Measurements from ENCODE around the gene AP2B1. TPM values are rescaled to one million over a fixed set of nuclear protein-coding genes. Genes with fewer than 3 reads are reported as not detected.

AP2B1 gene
- total RNA-seq, 4 donors from 2014 or later: 62.0 to 77.2 (median 70.1) TPM

DNA sequence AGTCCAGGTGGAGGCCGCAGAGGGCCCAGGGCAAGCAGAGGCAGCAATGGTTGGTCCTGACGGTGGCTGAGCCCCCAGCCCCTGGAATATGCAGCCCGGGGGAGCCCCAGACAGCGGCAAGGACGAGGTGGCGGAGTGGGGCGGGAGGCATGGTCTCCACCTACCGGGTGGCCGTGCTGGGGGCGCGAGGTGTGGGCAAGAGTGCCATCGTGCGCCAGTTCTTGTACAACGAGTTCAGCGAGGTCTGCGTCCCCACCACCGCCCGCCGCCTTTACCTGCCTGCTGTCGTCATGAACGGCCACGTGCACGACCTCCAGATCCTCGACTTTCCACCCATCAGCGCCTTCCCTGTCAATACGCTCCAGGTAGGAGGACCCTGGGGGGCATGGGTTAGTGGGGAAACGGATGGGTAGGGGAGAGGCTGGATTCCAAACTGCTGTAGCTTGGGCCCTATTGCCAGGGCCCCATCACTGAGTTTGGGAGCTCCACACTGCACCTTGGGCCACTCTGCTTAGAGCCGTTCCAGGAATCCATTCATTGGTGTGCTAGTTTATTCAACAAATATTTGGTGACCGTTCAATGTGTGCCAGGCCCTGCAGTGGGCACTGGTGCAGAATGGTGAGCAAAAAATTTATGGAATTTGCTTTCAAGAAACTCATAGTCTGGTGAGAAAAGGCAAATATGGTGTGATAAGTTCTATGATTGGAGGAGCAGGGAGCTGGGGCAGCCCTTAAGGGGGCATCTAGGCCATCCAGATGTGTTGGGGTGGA is 148.1 kb downstream of the AP2B1 start:
- TF ChIP-seq, protein P1, sequence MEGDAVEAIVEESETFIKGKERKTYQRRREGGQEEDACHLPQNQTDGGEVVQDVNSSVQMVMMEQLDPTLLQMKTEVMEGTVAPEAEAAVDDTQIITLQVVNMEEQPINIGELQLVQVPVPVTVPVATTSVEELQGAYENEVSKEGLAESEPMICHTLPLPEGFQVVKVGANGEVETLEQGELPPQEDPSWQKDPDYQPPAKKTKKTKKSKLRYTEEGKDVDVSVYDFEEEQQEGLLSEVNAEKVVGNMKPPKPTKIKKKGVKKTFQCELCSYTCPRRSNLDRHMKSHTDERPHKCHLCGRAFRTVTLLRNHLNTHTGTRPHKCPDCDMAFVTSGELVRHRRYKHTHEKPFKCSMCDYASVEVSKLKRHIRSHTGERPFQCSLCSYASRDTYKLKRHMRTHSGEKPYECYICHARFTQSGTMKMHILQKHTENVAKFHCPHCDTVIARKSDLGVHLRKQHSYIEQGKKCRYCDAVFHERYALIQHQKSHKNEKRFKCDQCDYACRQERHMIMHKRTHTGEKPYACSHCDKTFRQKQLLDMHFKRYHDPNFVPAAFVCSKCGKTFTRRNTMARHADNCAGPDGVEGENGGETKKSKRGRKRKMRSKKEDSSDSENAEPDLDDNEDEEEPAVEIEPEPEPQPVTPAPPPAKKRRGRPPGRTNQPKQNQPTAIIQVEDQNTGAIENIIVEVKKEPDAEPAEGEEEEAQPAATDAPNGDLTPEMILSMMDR (IDR thresholded peaks at IDR 0.05; ENCODE audit: low read depth): no peak

DNA sequence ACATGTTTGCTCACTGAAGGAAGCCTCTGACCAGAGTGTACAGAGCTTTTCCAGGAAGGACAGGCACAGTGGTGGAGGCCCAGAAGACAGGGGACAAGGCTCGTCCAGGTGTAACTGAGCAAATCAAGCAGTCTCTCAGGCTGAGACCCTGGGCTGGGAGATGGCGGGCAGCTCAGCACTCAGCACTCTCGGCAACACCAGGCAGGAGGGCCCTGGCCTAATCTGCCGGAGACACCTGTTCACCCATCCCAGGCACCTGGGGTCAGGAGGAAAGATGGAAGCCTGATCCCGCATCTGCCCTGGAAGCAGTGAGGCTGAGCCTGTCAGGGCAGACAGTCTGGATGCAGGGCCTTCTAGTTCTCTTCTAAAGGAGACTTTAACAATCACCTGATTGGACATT is 149.1 kb downstream of the AP2B1 start:
- TF ChIP-seq, protein P1 (IDR thresholded peaks at IDR 0.05; ENCODE audit: low read depth): no peak

DNA sequence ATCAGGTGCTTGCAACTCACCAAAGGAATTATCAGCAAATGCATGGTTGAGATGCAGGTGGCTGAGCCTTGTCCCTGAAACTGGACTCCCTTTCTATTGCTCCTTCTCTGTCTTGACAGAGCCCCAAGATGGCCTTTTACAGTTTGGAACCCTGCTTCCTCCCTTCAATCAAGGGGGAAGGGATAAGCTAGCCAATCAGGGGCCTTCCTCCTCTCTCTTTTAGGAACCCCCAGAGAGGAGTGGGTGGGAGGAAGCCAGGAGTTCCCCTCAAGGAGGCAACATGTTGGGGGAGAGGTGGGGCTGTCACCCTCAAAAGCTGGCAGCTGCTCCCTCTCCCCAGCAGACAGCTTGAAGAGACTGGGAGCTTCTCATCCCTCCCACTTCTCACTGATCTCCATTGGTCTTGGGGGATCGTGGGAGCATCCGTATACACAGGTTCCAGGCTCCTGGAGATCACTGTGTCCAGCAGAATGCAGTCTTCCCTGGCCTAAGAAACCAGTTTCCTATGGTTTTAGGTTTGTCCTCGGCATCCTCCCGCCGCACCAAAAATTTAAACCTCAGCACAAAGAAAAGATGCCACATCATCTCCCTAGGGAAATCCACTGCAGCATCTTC is 151.5 kb downstream of the AP2B1 start:
- TF ChIP-seq, protein P1 (IDR thresholded peaks at IDR 0.05; ENCODE audit: low read depth): no peak

DNA sequence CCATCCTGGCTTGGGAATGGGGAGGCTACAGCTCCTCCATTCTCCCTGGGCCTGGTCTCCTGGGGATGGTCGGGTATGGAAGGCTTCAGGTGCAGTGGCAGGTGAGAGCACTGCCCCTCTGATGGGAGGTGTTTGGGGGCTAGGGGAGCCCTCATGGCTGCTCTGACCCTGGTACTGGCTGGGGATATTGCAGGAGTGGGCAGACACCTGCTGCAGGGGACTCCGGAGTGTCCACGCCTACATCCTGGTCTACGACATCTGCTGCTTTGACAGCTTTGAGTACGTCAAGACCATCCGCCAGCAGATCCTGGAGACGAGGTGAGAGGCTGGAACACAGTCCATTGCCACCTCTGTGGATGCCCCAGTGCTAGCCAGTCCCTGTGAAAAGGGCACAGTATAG is 153.1 kb downstream of the AP2B1 start:
- TF ChIP-seq, protein P1 (IDR thresholded peaks at IDR 0.05; ENCODE audit: low read depth): no peak

DNA sequence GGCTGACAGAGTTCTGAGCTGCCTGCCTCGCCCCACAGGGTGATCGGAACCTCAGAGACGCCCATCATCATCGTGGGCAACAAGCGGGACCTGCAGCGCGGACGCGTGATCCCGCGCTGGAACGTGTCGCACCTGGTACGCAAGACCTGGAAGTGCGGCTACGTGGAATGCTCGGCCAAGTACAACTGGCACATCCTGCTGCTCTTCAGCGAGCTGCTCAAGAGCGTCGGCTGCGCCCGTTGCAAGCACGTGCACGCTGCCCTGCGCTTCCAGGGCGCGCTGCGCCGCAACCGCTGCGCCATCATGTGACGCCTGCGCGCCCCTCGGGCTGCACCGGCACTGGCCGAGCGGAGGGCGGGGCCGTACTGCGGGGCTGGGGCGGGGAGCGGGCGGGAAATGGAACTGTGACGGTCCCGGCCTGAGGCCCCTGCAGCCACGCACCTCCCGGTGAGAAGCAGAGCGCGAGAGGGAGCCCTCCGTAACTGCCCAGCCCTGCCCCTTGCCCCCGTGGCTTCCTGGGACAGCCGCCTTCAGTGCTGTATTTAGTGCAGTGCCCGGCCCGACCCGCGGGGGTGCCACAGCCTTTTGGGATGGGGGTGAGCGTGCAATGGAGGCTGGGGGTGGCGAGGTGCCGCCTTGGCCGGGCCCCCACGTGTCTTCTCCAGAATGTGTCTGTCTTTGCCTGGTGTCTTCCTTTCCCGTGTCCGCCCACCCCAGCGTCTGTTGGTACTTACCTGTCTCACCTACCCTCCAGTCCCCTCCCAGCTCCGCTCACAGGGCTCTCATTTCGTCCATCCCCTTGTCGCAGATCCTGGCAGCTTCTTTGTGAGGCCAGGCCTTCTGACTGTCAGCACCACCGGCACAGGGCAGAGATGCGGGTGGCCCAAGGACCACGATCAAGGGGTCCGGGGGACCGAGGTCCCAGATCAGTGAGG is 154.1 kb downstream of the AP2B1 start:
- TF ChIP-seq, protein P1 (IDR thresholded peaks at IDR 0.05; ENCODE audit: low read depth): no peak

DNA sequence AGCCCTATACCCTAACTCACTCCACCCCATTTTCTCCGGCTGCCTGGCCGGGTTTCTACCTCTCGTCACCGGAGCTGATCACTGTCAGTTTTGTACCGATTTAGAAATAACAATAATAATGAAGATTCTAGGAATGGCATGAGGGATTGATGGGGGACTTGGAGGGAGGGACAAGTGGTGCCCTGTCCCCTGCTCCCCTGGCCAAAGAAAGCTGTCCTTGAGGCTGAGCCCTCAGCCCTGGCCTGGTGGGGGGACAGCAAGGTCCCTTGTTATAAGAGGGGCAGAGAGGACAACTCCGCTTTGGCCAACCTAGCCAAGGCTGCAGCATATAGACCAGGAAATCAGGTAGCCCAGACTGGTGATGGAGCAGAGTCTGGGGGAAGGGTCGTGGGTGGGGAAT is 155.4 kb downstream of the AP2B1 start:
- TF ChIP-seq, protein P1 (IDR thresholded peaks at IDR 0.05; ENCODE audit: low read depth): no peak
